Ovary (tissue), 1 donor: ENCODE measurements around the gene MAP1B.

Experiments used
- EP300 ChIP-seq: sonication (generic); formaldehyde crosslinking; IDR thresholded peaks from one replicate; pipeline ENCODE4 v1.6.1; 2017; ENCODE audit warnings: antibody characterized with exemption
- POLR2A ChIP-seq: fragments of 450-650 bp; IDR thresholded peaks from one replicate; pipeline ENCODE4 v1.6.1; 2017; ENCODE audit warnings: antibody characterized with exemption, mild to moderate bottlenecking, moderate library complexity

DNA sequence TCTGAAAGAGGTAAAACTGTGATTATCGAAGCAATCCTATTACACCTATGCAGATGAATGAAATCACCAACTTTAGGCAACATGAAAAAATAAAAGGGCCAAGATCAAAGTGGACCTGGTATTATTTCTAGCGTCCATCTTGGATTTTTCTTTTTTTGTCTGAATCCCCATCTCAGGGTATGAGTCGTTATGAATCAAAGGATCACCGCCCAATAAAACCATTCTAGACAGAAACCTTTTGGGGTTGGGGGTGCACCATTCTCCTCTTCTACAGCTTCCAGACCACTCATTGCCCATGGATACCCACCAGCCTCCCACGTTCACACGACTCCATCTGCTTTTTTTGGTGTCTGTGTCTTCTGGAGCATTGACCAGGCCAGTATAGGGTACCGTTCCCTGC is 33.4 kb downstream of the MAP1B start:
- TF ChIP-seq EP300: no peak
- no peak for TF ChIP-seq POLR2A
